NCI-H2227 treated with DMSO at 0.1 percent for 48 hours (cell line): Measurements from ENCODE around the gene UBD.

Experiments used
- DNase-seq: peaks from one replicate; lab custom pipeline; 2025; lab: John Stamatoyannopoulos, UW

Gene UBD

GRCh38 chr6:29559524-29560287 lies at the start of gene UBD:
Gene UBD (minus strand): TSS chr6:29559732. CDS start chr6:29559701, 31 bp downstream.
- no peak for DNase-seq

- no peak for DNase-seq
These were observed 48.6 kb upstream of the UBD start for GRCh38 chr6:29608131-29608530.

GRCh38 chr6:29603930-29604329 lies 44.4 kb upstream of the UBD start:
- DNase-seq, result no peak

- DNase-seq, result no peak
These were observed 43.9 kb upstream of the UBD start for GRCh38 chr6:29603456-29603855.

- peak; percentile 64 for DNase-seq
These were observed 43.2 kb upstream of the UBD start for GRCh38 chr6:29602564-29603361.

- DNase-seq, result no peak
These were observed 38.7 kb upstream of the UBD start for GRCh38 chr6:29598172-29598747.

GRCh38 chr6:29597184-29597583 lies 37.7 kb upstream of the UBD start:
- DNase-seq, result no peak

- no peak for DNase-seq
These were observed 36.9 kb upstream of the UBD start for GRCh38 chr6:29596381-29596900.

- no peak for DNase-seq
These were observed 33.8 kb upstream of the UBD start for GRCh38 chr6:29593199-29593855.

GRCh38 chr6:29591677-29592076 lies 32.1 kb upstream of the UBD start:
- no peak for DNase-seq

GRCh38 chr6:29590218-29590808 lies 30.8 kb upstream of the UBD start:
- no peak for DNase-seq

- DNase-seq, result peak; percentile 50
These were observed 30.0 kb upstream of the UBD start for GRCh38 chr6:29589423-29590048.

- DNase-seq, result no peak
These were observed 25.3 kb upstream of the UBD start, which contains the start of gene OR2H2 for GRCh38 chr6:29584821-29585220. Gene OR2H2 (plus strand): TSS chr6:29585121. CDS start chr6:29587945, 2,824 bp downstream.

GRCh38 chr6:29577544-29577943 lies 18.0 kb upstream of the UBD start:
- DNase-seq, result no peak

- DNase-seq, result no peak
These were observed 16.5 kb upstream of the UBD start for GRCh38 chr6:29576056-29576455.

GRCh38 chr6:29567991-29568390 lies 8.5 kb upstream of the UBD start:
- no peak for DNase-seq

GRCh38 chr6:29567541-29567940 lies 8.0 kb upstream of the UBD start:
- no peak for DNase-seq

- no peak for DNase-seq
These were observed 7.3 kb upstream of the UBD start for GRCh38 chr6:29566856-29567255.

GRCh38 chr6:29564875-29565274 lies 5.3 kb upstream of the UBD start:
- DNase-seq, result no peak

GRCh38 chr6:29563435-29563965 lies 4.0 kb upstream of the UBD start:
- DNase-seq, result no peak

GRCh38 chr6:29561606-29562181 lies 2.2 kb upstream of the UBD start:
- no peak for DNase-seq
